Activated CD4-positive, CD25-positive, alpha-beta regulatory T cell treated with anti-CD3 and anti-CD28 coated beads, Interleukin-2, amount 50 U/mL, for 72 hours (primary cell): Measurements from ENCODE around the gene IL1RN.
A peak's percentile ranks its signal among the peaks of the same experiment; 100 is the strongest.

Source experiments
- DNase-seq: peaks from one replicate; pipeline ENCODE4 v3.0.0; 2021

The IL1RN gene

DNA sequence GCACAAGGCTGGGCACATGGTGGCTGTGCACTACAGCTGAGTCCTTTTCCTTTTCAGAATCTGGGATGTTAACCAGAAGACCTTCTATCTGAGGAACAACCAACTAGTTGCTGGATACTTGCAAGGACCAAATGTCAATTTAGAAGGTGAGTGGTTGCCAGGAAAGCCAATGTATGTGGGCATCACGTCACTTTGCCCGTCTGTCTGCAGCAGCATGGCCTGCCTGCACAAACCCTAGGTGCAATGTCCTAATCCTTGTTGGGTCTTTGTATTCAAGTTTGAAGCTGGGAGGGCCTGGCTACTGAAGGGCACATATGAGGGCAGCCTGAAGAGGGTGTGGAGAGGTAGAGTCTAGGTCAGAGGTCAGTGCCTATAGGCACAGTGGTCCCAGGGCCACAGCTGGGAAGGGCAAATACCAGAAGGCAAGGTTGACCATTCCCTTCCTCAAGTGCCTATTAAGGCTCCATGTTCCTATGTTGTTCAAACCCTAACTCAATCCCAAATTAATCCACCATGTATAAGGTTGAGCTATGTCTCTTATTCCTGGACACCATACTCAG lies 2.2 kb downstream of the IL1RN start:
- no peak for DNase-seq

GRCh38 chr2:113131352-113132185 lies 4.2 kb downstream of the IL1RN start:
- no peak for DNase-seq

- no peak for DNase-seq
Observed at GRCh38 chr2:113132414-113133021, 5.1 kb downstream of the IL1RN start.

DNA sequence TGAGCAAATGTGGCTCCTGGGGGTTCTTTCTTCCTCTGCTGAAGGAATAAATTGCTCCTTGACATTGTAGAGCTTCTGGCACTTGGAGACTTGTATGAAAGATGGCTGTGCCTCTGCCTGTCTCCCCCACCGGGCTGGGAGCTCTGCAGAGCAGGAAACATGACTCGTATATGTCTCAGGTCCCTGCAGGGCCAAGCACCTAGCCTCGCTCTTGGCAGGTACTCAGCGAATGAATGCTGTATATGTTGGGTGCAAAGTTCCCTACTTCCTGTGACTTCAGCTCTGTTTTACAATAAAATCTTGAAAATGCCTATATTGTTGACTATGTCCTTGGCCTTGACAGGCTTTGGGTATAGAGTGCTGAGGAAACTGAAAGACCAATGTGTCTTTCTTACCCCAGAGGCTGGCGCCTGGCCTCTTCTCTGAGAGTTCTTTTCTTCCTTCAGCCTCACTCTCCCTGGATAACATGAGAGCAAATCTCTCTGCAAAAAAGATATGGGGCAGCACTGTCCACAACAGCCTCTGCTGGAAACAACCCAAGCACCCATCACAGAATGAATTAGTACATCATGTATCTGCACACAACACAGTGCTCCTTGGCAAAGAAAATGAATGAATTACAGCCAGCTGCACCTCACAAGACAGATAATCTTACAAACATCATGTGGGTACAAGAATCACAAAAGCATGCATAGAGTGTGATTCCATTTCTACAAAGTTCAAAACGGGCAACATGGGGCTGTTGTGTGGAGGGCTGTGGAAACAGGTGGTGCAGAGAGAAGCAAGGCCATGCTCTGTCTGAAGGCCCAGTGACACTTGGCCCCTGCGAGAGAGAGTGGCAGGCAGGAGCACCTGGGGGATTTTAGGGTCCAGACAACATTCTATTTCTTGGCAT lies 6.6 kb downstream of the IL1RN start:
- no peak for DNase-seq

DNA sequence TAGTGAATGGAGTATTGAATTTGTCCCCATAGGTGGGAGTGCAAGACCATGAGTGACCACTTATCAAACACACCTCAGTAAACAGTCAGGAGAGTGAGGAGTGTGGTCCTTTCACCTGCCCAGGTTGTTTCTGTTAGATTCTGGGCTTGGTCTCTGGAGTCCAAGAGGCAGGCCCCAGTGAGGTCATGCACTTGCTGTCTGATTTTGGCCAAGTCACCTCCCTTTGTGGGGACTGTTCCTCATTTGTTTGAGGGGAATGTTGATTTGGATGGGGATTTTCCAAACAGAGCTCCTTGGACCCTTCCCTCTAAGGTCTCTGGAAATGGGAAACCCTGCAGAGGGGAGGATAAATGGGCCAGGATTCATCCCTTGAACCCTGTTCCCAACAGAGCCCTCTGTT lies 7.3 kb downstream of the IL1RN start:
- DNase-seq = peak; percentile 2

DNA sequence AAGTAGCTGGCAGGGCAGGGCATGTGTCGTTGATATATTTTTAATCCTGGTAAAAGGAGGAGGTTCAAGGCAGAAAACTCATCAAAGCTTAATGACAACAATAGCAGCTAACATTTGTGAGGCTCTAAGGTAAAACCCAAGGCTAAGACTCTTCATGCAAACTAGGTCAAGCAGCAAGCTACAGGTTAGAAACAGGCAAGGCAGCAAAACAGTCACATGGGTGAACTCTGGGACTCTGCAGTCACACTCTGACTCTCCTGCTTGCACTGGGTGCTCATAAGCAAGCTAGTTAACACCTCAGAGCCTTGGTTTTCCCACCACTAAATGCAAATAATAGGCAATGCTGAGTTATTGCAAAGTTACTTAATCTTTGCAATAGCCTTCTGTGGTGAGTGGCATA lies 7.9 kb downstream of the IL1RN start:
- no peak for DNase-seq

GRCh38 chr2:113136828-113137775 lies 9.7 kb downstream of the IL1RN start:
- DNase-seq = peak; percentile 33

DNA sequence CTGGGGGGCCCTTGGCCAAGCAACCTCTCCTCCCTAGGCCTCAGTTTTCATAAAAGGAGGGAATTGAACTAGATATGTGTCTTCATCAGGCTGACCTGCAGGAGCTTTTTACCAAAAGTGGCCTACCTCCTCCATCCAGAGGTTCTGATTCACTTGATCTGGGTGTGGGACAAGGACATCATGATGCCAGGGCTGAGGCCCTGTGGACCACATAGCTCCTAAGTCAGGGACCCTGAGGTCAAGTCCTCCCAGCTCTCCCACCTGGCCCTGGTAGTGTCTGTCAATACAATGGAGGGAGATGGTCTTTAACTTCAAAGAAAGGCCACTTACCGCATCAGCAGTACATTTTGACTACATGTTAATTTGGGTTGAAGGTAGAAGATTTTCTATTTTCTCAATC lies 10.4 kb downstream of the IL1RN start:
- DNase-seq = no peak

- DNase-seq = no peak
Observed at GRCh38 chr2:113138428-113139322, 11.3 kb downstream of the IL1RN start.

DNA sequence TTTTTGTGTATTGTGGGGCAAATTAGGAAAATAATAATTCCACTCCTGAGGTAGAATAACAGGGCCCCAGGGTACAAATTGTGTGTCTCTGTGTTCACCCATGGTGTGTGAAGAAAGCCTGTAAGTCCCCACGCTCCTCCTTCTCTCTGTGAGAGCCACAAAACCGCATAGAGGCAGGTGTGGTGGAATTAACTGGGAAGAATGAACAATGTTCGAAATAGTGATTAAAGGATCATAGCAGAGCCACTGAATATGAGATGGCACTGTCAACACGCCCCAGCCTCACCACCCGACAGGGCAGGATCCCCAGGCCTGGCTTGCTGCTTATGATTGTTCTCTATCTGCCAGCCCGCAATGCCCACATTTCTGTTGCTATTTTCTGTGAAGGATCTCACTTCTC lies 14.1 kb downstream of the IL1RN start:
- DNase-seq = no peak

GRCh38 chr2:113142290-113142689 lies 14.9 kb downstream of the IL1RN start:
- no peak for DNase-seq

DNA sequence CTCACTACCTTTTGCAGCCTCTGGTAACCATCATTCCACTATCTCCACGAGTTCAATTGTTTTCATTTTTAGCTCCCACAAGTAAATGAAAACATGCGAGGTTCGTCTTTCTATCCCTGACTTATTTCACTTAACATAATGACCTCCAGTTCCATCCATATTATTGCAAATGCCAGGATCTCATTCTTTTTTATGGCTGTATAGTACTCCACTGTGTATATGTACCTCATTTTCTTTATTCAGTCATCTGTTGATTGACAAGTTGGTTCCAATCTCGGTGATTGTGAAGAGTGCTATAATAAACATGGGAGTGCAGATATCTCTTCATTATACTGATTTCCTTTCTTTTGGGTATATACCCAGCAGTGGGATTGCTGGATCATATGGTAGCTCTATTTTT lies 16.9 kb downstream of the IL1RN start:
- DNase-seq = no peak

DNA sequence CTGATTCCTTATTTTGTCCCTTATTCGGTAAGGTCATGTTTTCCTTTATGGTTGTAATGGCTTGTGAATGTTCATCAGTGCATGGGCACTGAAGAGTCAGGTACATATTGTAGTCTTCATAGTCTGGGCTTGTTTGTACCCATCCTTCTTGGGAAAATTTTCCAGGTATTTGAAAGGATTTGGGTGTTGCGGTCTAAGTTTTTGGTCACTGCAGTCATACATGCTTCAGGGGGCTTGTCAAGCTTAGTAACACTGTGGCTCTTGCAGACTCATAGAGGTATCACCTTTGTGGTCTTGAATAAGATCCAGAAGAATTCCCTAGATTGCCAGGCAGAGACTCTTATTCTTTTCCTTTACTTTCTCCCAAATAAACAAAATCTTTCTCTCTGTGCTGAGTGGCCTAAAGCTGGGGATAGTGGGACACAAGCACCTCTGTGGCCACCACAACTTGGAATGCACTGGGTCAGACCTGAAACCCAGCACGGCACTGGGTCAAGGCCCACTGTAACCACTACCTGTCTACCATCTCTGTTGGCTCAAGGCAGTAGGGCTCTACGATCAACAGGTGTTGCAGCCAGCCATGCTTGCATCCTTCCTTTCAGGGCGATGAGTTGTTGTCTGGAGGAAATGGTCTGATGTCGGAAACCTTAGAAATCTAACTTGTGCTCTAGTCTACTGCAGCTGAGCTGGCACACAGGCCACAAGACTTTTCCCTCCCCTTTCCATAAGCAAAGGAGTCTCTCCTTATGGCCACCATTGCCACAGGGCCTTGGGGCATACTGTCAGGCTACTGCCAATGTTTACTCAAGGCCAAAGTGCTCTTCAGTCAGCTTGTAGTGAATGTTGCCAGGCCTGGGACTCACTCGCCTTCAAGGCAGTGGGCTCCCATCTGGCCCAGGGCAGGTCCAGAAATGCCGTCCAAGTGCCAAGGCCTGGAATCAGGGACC lies 21.5 kb downstream of the IL1RN start:
- DNase-seq = no peak

- DNase-seq = no peak
Observed at GRCh38 chr2:113149553-113150257, 22.3 kb downstream of the IL1RN start.

DNA sequence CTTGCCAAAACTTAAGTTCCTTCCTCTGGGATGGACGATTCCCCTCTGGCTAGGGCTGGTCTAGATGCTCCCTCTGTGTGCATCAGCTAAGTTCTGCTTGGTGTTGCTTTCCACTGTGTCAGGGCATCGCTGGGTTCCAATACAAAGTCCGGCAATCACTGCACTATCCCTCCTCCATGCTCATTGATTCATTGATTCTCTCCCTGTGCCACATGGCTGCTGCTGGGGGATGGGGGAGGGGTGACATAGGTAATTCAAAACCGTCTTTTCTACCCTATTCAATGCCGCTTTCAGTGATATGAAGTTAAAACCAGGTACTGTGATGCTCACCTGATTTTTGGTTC lies 22.8 kb downstream of the IL1RN start:
- no peak for DNase-seq

DNA sequence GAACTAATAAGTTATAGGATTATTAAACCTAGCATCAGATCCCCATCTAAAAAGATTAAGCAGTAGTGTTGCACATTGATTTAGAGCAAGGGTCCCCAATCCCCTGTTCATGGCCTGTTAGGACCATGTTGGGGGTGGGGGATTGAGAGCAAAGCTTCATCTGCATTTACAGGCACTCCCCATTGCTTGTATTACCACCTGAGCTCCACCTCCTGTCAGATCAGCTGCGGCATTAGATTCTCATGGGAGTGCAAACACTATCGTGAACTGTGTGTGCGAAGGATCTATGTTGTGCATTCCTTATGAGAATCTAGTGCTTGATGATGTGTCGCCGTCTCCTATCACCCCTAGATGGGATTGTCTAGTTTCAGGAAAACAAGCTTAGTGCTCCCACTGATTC lies 27.9 kb downstream of the IL1RN start:
- DNase-seq = no peak

DNA sequence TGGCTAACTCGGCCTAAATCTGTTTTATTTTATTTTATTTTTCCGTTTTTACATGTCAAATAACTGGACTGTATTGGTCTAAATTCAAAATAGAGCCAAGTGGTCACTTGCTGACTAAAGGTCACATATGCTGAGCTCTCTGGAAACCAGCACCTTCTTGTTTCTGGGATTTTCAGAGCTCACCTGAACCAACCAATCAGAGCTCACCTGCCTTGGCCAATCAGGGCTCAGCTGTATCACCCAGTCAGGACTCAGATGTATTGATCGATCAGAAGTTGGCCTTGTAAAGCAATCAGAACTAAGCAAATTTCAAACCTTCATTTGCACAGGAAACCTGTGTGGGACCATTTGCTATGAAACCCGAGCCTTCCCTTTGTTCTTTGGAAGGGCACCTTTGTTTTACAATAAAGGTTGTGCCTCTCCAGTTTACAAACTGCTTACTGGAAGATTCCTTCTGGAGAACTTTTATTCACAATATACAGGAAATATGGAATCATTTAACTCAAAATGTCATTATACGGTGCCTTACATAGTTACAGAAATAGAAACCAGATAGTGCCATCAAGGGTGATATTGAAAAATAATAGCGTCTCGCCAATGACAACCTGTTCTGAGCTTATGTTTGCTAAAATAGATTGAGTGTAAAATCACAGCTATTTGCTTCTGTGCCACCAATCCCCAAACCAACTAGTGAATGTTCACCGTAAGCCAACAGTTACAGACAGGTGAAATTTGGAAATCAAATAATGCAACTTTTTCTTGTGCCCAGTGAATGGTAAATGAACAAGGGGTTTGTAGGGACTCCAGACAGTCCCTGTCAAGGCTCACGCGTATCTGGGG lies 29.1 kb downstream of the IL1RN start:
- DNase-seq = no peak
